ENCODE data around the gene PLCB3. TPM values are rescaled to one million over a fixed set of nuclear protein-coding genes. Genes with fewer than 3 reads are reported as not detected.

PLCB3 gene
- total RNA-seq, 1 experiment from 2014 or later, result 69.0 TPM

GRCh38 chr11:64287676-64288352 lies 36.5 kb downstream of the PLCB3 start:
- POLR2A ChIA-PET (ENCODE audit: unreplicated experiment), result no interaction called here
- Histone ChIP-seq H3K9me3 (ENCODE audit: low read length) (no peaks in the 10 kb centered on the region), H3K4me1 (ENCODE audit: insufficient read depth, low read length) (peaks cover 18% of the 10 kb centered on the region), H3K9me2 (replicated peaks; ENCODE audit: low read length) (no peaks in the 10 kb centered on the region), H2AFZ (ENCODE audit: low read length) (no peak overlapping the region), H3K27ac (ENCODE audit: low read length) (no peak overlapping the region), H3K4me2 (ENCODE audit: low read length) (no peak overlapping the region), H3K27me3 (ENCODE audit: low read length) (peaks cover 20% of the 10 kb centered on the region), H3K79me2 (ENCODE audit: low read length) (peaks cover 28% of the 10 kb centered on the region), H3K4me3 (ENCODE audit: low read length) (no peak overlapping the region), H3K9ac (ENCODE audit: low read length) (no peak overlapping the region), H3K36me3 (ENCODE audit: low read depth, low read length) (no peaks in the 10 kb centered on the region), H4K20me1 (ENCODE audit: low read length) (no peaks in the 10 kb centered on the region), H3F3A (ENCODE audit: low read length, unreplicated experiment) (no peaks in the 10 kb centered on the region)
- TF ChIP-seq CTCF (conservative IDR thresholded peaks at IDR 0.05; ENCODE audit: low read depth, low read length), result no peak
- no peak for TF ChIP-seq EZH2phosphoT487 (IDR thresholded peaks at IDR 0.05; ENCODE audit: borderline replicate concordance, low read length)
- TF ChIP-seq EZH2 (IDR thresholded peaks at IDR 0.05; ENCODE audit: low read length, unreplicated experiment), result no peak
- intact Hi-C loops (cut with micrococcal nuclease), result no loop called here
- no peak for DNase-seq
- CTCF ChIA-PET, result no interaction called here
- ATAC-seq, result no peak
- BruUV-seq (replicated peaks), result no TSS peak

GRCh38 chr11:64288353-64288750 lies 37.0 kb downstream of the PLCB3 start:
- Histone ChIP-seq H3K9me3 (ENCODE audit: low read length) (no peaks in the 10 kb centered on the region), H3K4me2 (ENCODE audit: low read length) (no peak overlapping the region), H3K9ac (ENCODE audit: low read length) (no peak overlapping the region), H3K4me3 (ENCODE audit: low read length) (no peak overlapping the region), H3K79me2 (ENCODE audit: low read length) (peaks cover 23% of the 10 kb centered on the region), H3K9me2 (replicated peaks; ENCODE audit: low read length) (no peaks in the 10 kb centered on the region), H3K27ac (ENCODE audit: low read length) (no peak overlapping the region), H3K36me3 (ENCODE audit: low read depth, low read length) (no peaks in the 10 kb centered on the region), H2AFZ (ENCODE audit: low read length) (no peak overlapping the region), H3K27me3 (ENCODE audit: low read length) (peaks cover 20% of the 10 kb centered on the region), H3K4me1 (ENCODE audit: insufficient read depth, low read length) (peaks cover 14% of the 10 kb centered on the region), H4K20me1 (ENCODE audit: low read length) (no peaks in the 10 kb centered on the region), H3F3A (ENCODE audit: low read length, unreplicated experiment) (no peaks in the 10 kb centered on the region)
- TF ChIP-seq EZH2 (IDR thresholded peaks at IDR 0.05; ENCODE audit: low read length, unreplicated experiment) (no peak), EZH2phosphoT487 (IDR thresholded peaks at IDR 0.05; ENCODE audit: borderline replicate concordance, low read length) (no peak), CTCF (conservative IDR thresholded peaks at IDR 0.05; ENCODE audit: low read depth, low read length) (no peak)
- POLR2A ChIA-PET (ENCODE audit: unreplicated experiment), result no interaction called here
- ATAC-seq (no peak), DNase-seq (no peak)
- no TSS peak for BruUV-seq (replicated peaks)
- intact Hi-C loops (cut with micrococcal nuclease), result no loop called here
- CTCF ChIA-PET, result interaction anchor here (1.4 kb wide), 1 partner anchor 12 kb away, joined by 4 read pairs; the partner anchor contains the start of gene CATSPERZ

GRCh38 chr11:64289002-64289564 lies 37.8 kb downstream of the PLCB3 start:
- ChIA-PET CTCF (interaction anchor here (1.4 kb wide), 1 partner anchor 11 kb away, joined by 4 read pairs; the partner anchor contains the start of gene CATSPERZ), POLR2A (ENCODE audit: unreplicated experiment) (no interaction called here)
- no peak overlapping the region for H3K4me2 ChIP-seq (ENCODE audit: low read length)
- H3K36me3 ChIP-seq (ENCODE audit: low read depth, low read length), result no peaks in the 10 kb centered on the region
- peaks cover 15% of the 10 kb centered on the region for H3K79me2 ChIP-seq (ENCODE audit: low read length)
- H3K27ac ChIP-seq (ENCODE audit: low read length), result no peak overlapping the region
- no peaks in the 10 kb centered on the region for H3K9me3 ChIP-seq (ENCODE audit: low read length)
- no peaks in the 10 kb centered on the region for H3F3A ChIP-seq (ENCODE audit: low read length, unreplicated experiment)
- H4K20me1 ChIP-seq (ENCODE audit: low read length), result no peaks in the 10 kb centered on the region
- no peak overlapping the region for H2AFZ ChIP-seq (ENCODE audit: low read length)
- BruUV-seq (replicated peaks), result no TSS peak
- no peak overlapping the region for H3K9ac ChIP-seq (ENCODE audit: low read length)
- no peaks in the 10 kb centered on the region for H3K9me2 ChIP-seq (replicated peaks; ENCODE audit: low read length)
- DNase-seq, result no peak
- no peak overlapping the region for H3K4me3 ChIP-seq (ENCODE audit: low read length)
- peaks cover 8% of the 10 kb centered on the region for H3K4me1 ChIP-seq (ENCODE audit: insufficient read depth, low read length)
- no peak for ATAC-seq
- intact Hi-C loops (cut with micrococcal nuclease), result no loop called here
- TF ChIP-seq CTCF (conservative IDR thresholded peaks at IDR 0.05; ENCODE audit: low read depth, low read length), result no peak
- no peak for TF ChIP-seq EZH2 (IDR thresholded peaks at IDR 0.05; ENCODE audit: low read length, unreplicated experiment)
- no peak for TF ChIP-seq EZH2phosphoT487 (IDR thresholded peaks at IDR 0.05; ENCODE audit: borderline replicate concordance, low read length)
- peaks cover 20% of the 10 kb centered on the region for H3K27me3 ChIP-seq (ENCODE audit: low read length)
